ENCODE data around the gene MERTK.

Gene MERTK

DNA sequence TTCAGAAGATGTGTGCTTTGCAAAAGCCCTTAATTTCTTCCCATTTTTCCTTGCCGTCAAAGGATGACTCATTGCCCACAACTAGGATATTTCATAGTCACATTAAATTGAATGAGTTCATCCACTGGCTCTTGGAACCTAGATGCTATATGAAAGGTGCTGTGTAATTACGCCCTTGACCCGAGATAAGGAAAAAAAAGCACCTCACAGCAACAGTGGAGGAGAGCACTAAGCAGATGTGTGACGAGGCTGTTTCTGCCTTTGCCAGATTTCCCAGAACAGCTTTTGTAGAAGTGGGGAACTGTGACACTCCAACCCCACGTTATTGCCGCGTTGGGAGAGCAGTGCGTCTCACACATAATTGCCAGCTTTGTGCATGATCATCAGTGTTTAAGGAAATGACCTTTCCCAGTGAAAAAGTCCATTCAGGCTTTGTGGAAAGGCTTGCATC, 123.4 kb downstream of the MERTK start:
- no peaks in the 10 kb centered on the region for H3K36me3 ChIP-seq (ENCODE audit: control insufficient read depth, low read length)
- peaks cover 16% of the 10 kb centered on the region for H3K27me3 ChIP-seq (ENCODE audit: control insufficient read depth, low read length)
- H3K79me2 ChIP-seq (ENCODE audit: control insufficient read depth, low read length) = no peaks in the 10 kb centered on the region
- TF ChIP-seq EZH2phosphoT487 (IDR thresholded peaks at IDR 0.05; ENCODE audit: borderline replicate concordance, low read length) = no peak
- TF ChIP-seq, protein P1, sequence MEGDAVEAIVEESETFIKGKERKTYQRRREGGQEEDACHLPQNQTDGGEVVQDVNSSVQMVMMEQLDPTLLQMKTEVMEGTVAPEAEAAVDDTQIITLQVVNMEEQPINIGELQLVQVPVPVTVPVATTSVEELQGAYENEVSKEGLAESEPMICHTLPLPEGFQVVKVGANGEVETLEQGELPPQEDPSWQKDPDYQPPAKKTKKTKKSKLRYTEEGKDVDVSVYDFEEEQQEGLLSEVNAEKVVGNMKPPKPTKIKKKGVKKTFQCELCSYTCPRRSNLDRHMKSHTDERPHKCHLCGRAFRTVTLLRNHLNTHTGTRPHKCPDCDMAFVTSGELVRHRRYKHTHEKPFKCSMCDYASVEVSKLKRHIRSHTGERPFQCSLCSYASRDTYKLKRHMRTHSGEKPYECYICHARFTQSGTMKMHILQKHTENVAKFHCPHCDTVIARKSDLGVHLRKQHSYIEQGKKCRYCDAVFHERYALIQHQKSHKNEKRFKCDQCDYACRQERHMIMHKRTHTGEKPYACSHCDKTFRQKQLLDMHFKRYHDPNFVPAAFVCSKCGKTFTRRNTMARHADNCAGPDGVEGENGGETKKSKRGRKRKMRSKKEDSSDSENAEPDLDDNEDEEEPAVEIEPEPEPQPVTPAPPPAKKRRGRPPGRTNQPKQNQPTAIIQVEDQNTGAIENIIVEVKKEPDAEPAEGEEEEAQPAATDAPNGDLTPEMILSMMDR (IDR thresholded peaks at IDR 0.05; ENCODE audit: low read depth, low read length, poor library complexity, severe bottlenecking) = no peak
- H3K4me3 ChIP-seq (ENCODE audit: low read length) = no peak overlapping the region
- H3K27ac ChIP-seq (ENCODE audit: low read depth, low read length) = no peak overlapping the region
- H3K4me2 ChIP-seq (ENCODE audit: low read length) = no peak overlapping the region
- no peaks in the 10 kb centered on the region for H3F3A ChIP-seq (ENCODE audit: control insufficient read depth, insufficient read depth)
- no peaks in the 10 kb centered on the region for H4K20me1 ChIP-seq (ENCODE audit: control insufficient read depth, insufficient read depth, low read depth, low read length)
- H3K4me1 ChIP-seq (ENCODE audit: control insufficient read depth, low read length) = no peaks in the 10 kb centered on the region
- no peaks in the 10 kb centered on the region for H3K9me3 ChIP-seq (ENCODE audit: control insufficient read depth, insufficient read depth, low read length)
- H3K9me2 ChIP-seq (replicated peaks; ENCODE audit: control insufficient read depth, low read length) = no peaks in the 10 kb centered on the region

DNA sequence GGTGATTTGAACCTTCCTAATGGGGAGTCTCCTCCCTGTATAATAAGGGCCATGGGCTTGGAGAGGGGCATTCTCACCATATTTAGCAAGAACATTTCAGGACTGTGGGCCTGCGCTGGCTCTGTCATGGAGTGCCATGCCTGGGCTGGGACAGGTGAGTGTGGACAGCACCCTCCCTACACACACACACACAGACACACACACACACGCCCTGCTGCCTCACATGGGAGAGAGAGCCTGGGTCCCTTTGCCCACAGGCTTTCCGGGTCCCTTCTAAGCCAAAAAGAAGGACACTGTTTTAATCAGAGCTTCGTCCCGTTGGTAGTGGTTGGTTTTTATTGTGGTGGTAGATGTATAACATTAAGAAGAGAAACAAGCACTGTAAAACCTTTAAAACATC, 125.3 kb downstream of the MERTK start:
- Histone ChIP-seq H3K27me3 (ENCODE audit: control insufficient read depth, low read length) (peaks cover 11% of the 10 kb centered on the region), H3K4me3 (ENCODE audit: low read length) (no peak overlapping the region), H3K36me3 (ENCODE audit: control insufficient read depth, low read length) (no peaks in the 10 kb centered on the region), H4K20me1 (ENCODE audit: control insufficient read depth, insufficient read depth, low read depth, low read length) (no peaks in the 10 kb centered on the region), H3K4me2 (ENCODE audit: low read length) (no peak overlapping the region), H3K27ac (ENCODE audit: low read depth, low read length) (no peak overlapping the region), H3K9me3 (ENCODE audit: control insufficient read depth, insufficient read depth, low read length) (no peaks in the 10 kb centered on the region), H3K79me2 (ENCODE audit: control insufficient read depth, low read length) (no peaks in the 10 kb centered on the region), H3K4me1 (ENCODE audit: control insufficient read depth, low read length) (no peaks in the 10 kb centered on the region), H3K9me2 (replicated peaks; ENCODE audit: control insufficient read depth, low read length) (no peaks in the 10 kb centered on the region), H3F3A (ENCODE audit: control insufficient read depth, insufficient read depth) (no peaks in the 10 kb centered on the region)
- TF ChIP-seq EZH2phosphoT487 (IDR thresholded peaks at IDR 0.05; ENCODE audit: borderline replicate concordance, low read length) = no peak

DNA sequence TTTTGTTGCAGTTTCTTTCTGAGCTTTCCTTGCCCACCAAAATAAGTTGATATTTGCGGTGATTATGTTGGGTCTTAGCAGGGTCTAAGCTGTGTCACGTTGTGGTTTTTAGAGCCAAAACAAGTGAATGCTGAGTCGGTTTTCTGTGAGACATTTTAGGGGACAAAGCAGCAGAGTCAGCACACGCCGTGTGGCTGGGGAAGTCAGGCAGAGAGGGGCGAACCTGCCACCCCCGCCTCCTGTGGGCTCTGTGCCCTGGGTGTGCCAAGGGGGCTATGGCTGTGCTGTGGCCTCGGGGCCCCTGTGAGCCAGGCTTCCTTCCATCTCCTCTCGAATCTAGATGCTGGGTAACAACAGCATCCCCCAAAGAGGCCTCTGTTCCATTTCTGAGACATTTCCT, 125.8 kb downstream of the MERTK start:
- H3K9me3 ChIP-seq (ENCODE audit: control insufficient read depth, insufficient read depth, low read length) = no peaks in the 10 kb centered on the region
- H3K4me2 ChIP-seq (ENCODE audit: low read length) = no peak overlapping the region
- no peaks in the 10 kb centered on the region for H3K36me3 ChIP-seq (ENCODE audit: control insufficient read depth, low read length)
- H4K20me1 ChIP-seq (ENCODE audit: control insufficient read depth, insufficient read depth, low read depth, low read length) = no peaks in the 10 kb centered on the region
- no peaks in the 10 kb centered on the region for H3K4me1 ChIP-seq (ENCODE audit: control insufficient read depth, low read length)
- no peak overlapping the region for H3K27ac ChIP-seq (ENCODE audit: low read depth, low read length)
- no peaks in the 10 kb centered on the region for H3K9me2 ChIP-seq (replicated peaks; ENCODE audit: control insufficient read depth, low read length)
- H3K27me3 ChIP-seq (ENCODE audit: control insufficient read depth, low read length) = peaks cover 7% of the 10 kb centered on the region
- TF ChIP-seq, protein P1 (IDR thresholded peaks at IDR 0.05; ENCODE audit: low read depth, low read length, poor library complexity, severe bottlenecking) = no peak
- no peak for TF ChIP-seq EZH2phosphoT487 (IDR thresholded peaks at IDR 0.05; ENCODE audit: borderline replicate concordance, low read length)
- H3K4me3 ChIP-seq (ENCODE audit: low read length) = no peak overlapping the region
- no peaks in the 10 kb centered on the region for H3K79me2 ChIP-seq (ENCODE audit: control insufficient read depth, low read length)
- H3F3A ChIP-seq (ENCODE audit: control insufficient read depth, insufficient read depth) = no peaks in the 10 kb centered on the region

DNA sequence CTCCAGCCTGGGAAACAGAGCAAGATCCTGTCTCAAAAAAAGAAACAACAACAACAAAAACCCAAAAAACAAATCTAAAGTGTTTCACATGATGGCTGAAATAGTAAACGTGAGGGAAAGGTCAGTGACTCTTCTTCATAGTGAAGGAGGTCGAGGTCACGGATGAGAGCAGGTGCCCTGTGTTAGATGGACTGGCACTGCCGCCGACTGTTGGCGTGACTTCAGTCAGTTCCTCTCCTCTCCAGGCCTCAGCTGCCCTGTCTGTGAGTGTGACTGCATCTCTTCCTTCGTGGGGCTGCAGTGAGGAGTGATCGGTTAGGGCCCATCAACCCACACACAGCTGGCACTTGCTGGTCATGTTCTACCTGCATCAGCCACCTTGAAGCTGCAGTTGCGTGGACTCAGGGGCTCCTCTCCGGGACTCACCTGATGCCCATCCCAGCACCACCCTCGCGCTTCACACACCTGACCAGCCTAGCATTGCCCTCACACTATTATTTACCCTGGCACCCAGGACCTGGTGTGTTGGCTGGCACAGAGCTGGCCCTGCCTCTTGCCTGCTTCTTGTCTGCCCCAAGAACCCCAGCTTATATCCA, 126.6 kb downstream of the MERTK start:
- Histone ChIP-seq H3F3A (ENCODE audit: control insufficient read depth, insufficient read depth) (no peaks in the 10 kb centered on the region), H3K4me1 (ENCODE audit: control insufficient read depth, low read length) (no peaks in the 10 kb centered on the region), H3K27ac (ENCODE audit: low read depth, low read length) (no peak overlapping the region), H3K9me3 (ENCODE audit: control insufficient read depth, insufficient read depth, low read length) (no peaks in the 10 kb centered on the region), H3K4me3 (ENCODE audit: low read length) (no peak overlapping the region), H3K4me2 (ENCODE audit: low read length) (no peak overlapping the region), H3K36me3 (ENCODE audit: control insufficient read depth, low read length) (no peaks in the 10 kb centered on the region), H4K20me1 (ENCODE audit: control insufficient read depth, insufficient read depth, low read depth, low read length) (no peaks in the 10 kb centered on the region), H3K79me2 (ENCODE audit: control insufficient read depth, low read length) (no peaks in the 10 kb centered on the region), H3K9me2 (replicated peaks; ENCODE audit: control insufficient read depth, low read length) (no peaks in the 10 kb centered on the region), H3K27me3 (ENCODE audit: control insufficient read depth, low read length) (0 out of 2 replicates have a peak, but pooled peaks cover 2% of the 10 kb centered on the region)
- TF ChIP-seq, protein P1 (IDR thresholded peaks at IDR 0.05; ENCODE audit: low read depth, low read length, poor library complexity, severe bottlenecking) = no peak
- no peak for TF ChIP-seq EZH2phosphoT487 (IDR thresholded peaks at IDR 0.05; ENCODE audit: borderline replicate concordance, low read length)

Measured in DOHH2 (cell line).